ENCODE results near the gene SH3BP4. TPM values are rescaled to one million over a fixed set of nuclear protein-coding genes. Genes with fewer than 3 reads are reported as not detected.

Gene SH3BP4
- total and polyA plus RNA-seq, 2 of the 13 experiments (the other 11 are each of a cell fraction or from before 2014, with no cell fraction given) = 34.6 to 99.1 TPM

DNA sequence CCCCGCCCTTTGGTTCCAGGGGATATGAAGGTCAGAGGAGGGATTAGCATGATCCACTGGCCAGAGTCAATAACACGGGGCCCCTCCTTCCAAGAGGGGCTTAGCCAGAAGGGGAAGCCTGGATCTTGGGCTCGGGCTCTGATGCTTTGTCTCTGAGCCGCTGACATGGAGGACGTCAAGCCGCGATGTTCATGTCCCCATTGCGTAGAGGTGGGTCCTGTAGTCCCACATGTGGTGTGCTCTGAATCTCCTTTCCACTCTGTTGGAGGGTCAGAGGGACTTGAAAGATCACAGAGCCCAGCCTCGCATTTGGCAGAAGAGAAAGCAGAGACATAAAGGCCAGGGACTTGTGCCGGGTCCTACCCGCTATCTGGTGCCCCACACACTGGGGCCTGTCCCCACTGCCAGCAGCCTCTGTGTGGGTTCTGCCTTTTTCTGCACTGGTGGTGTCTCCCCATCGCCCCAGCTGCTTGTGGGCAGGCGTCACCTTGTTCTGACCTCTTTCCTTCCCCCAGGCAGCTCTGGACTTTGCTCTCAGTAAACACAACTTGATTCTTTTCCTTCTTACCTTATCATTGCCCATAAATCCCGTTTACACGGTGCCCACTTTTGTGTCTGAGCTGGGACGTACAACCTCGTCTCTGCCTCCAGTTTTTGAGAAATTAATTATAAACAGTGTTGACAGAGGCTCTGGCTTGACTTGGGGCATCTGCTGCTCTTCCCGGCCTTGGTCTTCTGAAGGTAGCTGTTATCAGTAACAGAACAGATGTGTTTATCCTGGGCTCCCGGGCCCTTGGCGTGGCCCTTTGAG is 48.8 kb downstream of the SH3BP4 start (continued):
- no peak for TF ChIP-seq ZFP37 (CRISPR knock-in tag; IDR thresholded peaks at IDR 0.05; ENCODE audit: borderline replicate concordance)
- TF ChIP-seq, protein P1, sequence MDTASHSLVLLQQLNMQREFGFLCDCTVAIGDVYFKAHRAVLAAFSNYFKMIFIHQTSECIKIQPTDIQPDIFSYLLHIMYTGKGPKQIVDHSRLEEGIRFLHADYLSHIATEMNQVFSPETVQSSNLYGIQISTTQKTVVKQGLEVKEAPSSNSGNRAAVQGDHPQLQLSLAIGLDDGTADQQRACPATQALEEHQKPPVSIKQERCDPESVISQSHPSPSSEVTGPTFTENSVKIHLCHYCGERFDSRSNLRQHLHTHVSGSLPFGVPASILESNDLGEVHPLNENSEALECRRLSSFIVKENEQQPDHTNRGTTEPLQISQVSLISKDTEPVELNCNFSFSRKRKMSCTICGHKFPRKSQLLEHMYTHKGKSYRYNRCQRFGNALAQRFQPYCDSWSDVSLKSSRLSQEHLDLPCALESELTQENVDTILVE (CRISPR knock-in tag; IDR thresholded peaks at IDR 0.05) = no peak
- TF ChIP-seq ZNF569 (CRISPR knock-in tag; IDR thresholded peaks at IDR 0.05; ENCODE audit: borderline replicate concordance) = no peak
- TF ChIP-seq, protein P2, sequence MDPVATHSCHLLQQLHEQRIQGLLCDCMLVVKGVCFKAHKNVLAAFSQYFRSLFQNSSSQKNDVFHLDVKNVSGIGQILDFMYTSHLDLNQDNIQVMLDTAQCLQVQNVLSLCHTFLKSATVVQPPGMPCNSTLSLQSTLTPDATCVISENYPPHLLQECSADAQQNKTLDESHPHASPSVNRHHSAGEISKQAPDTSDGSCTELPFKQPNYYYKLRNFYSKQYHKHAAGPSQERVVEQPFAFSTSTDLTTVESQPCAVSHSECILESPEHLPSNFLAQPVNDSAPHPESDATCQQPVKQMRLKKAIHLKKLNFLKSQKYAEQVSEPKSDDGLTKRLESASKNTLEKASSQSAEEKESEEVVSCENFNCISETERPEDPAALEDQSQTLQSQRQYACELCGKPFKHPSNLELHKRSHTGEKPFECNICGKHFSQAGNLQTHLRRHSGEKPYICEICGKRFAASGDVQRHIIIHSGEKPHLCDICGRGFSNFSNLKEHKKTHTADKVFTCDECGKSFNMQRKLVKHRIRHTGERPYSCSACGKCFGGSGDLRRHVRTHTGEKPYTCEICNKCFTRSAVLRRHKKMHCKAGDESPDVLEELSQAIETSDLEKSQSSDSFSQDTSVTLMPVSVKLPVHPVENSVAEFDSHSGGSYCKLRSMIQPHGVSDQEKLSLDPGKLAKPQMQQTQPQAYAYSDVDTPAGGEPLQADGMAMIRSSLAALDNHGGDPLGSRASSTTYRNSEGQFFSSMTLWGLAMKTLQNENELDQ (CRISPR knock-in tag; IDR thresholded peaks at IDR 0.05; ENCODE audit: borderline replicate concordance) = peak; percentile 19
- peak; percentile 24 for TF ChIP-seq ZMYM4 (CRISPR knock-in tag; IDR thresholded peaks at IDR 0.05)
- no peak for TF ChIP-seq ZNF775 (CRISPR knock-in tag; IDR thresholded peaks at IDR 0.05; ENCODE audit: borderline replicate concordance)
- peak; percentile 51; the same call in 1 of the 2 replicates for TF ChIP-seq DMAP1 (CRISPR knock-in tag; IDR thresholded peaks at IDR 0.05)
- no peak for TF ChIP-seq HNRNPK (IDR thresholded peaks at IDR 0.05; ENCODE audit: low read depth, low read length, poor library complexity, severe bottlenecking)
- TF ChIP-seq, protein P3, sequence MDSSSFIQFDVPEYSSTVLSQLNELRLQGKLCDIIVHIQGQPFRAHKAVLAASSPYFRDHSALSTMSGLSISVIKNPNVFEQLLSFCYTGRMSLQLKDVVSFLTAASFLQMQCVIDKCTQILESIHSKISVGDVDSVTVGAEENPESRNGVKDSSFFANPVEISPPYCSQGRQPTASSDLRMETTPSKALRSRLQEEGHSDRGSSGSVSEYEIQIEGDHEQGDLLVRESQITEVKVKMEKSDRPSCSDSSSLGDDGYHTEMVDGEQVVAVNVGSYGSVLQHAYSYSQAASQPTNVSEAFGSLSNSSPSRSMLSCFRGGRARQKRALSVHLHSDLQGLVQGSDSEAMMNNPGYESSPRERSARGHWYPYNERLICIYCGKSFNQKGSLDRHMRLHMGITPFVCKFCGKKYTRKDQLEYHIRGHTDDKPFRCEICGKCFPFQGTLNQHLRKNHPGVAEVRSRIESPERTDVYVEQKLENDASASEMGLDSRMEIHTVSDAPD (CRISPR knock-in tag; IDR thresholded peaks at IDR 0.05) = peak; percentile 69; the same call in 1 of the 2 replicates
- TF ChIP-seq SP1 (IDR thresholded peaks at IDR 0.05) = no peak
- peak; percentile 5; the same call in 1 of the 2 replicates for TF ChIP-seq SP1 (CRISPR knock-in tag; IDR thresholded peaks at IDR 0.05)
- no peak for TF ChIP-seq SCMH1 (CRISPR knock-in tag; IDR thresholded peaks at IDR 0.05; ENCODE audit: borderline replicate concordance)
- no peak for TF ChIP-seq AGO1 (IDR thresholded peaks at IDR 0.05; ENCODE audit: low read depth, low read length, poor library complexity, severe bottlenecking)
- TF ChIP-seq, protein P4, sequence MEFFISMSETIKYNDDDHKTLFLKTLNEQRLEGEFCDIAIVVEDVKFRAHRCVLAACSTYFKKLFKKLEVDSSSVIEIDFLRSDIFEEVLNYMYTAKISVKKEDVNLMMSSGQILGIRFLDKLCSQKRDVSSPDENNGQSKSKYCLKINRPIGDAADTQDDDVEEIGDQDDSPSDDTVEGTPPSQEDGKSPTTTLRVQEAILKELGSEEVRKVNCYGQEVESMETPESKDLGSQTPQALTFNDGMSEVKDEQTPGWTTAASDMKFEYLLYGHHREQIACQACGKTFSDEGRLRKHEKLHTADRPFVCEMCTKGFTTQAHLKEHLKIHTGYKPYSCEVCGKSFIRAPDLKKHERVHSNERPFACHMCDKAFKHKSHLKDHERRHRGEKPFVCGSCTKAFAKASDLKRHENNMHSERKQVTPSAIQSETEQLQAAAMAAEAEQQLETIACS (CRISPR knock-in tag; IDR thresholded peaks at IDR 0.05) = no peak
- no peak for TF ChIP-seq ZNF557 (CRISPR knock-in tag; IDR thresholded peaks at IDR 0.05)
- TF ChIP-seq ZNF468 (CRISPR knock-in tag; IDR thresholded peaks at IDR 0.05) = no peak
- TF ChIP-seq ZNF607 (CRISPR knock-in tag; IDR thresholded peaks at IDR 0.05; ENCODE audit: borderline replicate concordance) = no peak
- TF ChIP-seq TEAD2 (CRISPR knock-in tag; IDR thresholded peaks at IDR 0.05) = no peak
- TF ChIP-seq ISX (CRISPR knock-in tag; conservative IDR thresholded peaks at IDR 0.05) = no peak
- no peak for TF ChIP-seq RFX5 (IDR thresholded peaks at IDR 0.05; ENCODE audit: low read depth, low read length)
- no peak for TF ChIP-seq TCF12 (IDR thresholded peaks at IDR 0.05)
- no peak for TF ChIP-seq TCF12 (CRISPR knock-in tag; IDR thresholded peaks at IDR 0.05)
- no peak for TF ChIP-seq DNMT3B (CRISPR knock-in tag; conservative IDR thresholded peaks at IDR 0.05)
- peak; percentile 84 for TF ChIP-seq ZNF292 (CRISPR knock-in tag; IDR thresholded peaks at IDR 0.05; ENCODE audit: borderline replicate concordance, low read depth)
- no peak for TF ChIP-seq FLYWCH1 (CRISPR knock-in tag; IDR thresholded peaks at IDR 0.05)
- peak; percentile 89; the same call in 1 of the 2 replicates for TF ChIP-seq PHF21A (CRISPR knock-in tag; IDR thresholded peaks at IDR 0.05)

All from HepG2 (cell line).